ENCODE data around the gene BTBD19.
"Not testable (repeated sequence)": the region's sequence is repeated elsewhere in the genome, so short reads cannot be mapped to it uniquely, and the experiment has no call there.

BTBD19 gene

DNA sequence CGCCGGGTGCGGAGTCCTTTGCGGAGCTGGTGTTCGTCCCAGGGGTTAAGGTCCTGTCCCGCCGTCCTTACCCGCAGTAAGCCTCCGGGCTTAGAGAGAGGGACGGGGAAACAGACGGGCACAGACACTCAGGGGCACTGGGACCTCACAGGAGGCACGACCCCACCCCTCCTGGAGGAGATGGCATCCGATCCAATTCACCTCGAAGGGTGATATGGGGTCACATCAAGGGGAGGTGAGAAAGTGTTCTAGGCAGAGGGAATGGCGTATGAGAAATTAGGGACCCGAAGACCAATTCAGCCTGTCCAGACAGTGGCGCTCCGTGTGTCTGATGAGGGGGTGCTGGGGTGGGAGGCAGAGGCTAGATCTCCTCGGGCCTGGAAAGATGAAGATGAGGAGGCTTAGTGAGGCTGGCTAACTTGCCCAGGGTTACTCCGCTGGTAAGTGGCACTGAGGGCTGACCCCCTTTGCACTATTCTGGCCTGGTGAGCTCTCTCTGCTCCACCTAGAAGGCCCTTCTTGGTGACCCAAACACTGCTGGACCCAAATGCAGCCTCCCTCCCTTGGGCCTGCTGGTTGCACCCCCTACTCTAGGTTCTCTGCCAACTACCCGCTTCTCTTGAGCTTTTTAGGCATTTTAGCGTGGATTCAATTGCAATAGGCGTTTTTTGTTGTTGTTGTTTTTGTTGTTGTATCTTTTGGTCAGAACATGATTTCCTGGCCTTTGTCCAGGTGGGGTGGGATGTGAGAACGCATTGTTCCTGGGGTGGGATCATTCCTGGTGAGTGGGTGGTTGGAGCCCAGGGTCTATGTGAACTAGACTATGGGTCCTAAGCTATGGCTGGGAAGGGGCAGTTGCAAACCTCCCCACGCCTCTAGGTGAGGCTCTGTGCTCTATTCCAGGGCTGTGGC, 12.3 kb downstream of the BTBD19 start:
- DNase-seq (ENCODE audit: low read depth): no peak
- TF ChIP-seq, protein P1, sequence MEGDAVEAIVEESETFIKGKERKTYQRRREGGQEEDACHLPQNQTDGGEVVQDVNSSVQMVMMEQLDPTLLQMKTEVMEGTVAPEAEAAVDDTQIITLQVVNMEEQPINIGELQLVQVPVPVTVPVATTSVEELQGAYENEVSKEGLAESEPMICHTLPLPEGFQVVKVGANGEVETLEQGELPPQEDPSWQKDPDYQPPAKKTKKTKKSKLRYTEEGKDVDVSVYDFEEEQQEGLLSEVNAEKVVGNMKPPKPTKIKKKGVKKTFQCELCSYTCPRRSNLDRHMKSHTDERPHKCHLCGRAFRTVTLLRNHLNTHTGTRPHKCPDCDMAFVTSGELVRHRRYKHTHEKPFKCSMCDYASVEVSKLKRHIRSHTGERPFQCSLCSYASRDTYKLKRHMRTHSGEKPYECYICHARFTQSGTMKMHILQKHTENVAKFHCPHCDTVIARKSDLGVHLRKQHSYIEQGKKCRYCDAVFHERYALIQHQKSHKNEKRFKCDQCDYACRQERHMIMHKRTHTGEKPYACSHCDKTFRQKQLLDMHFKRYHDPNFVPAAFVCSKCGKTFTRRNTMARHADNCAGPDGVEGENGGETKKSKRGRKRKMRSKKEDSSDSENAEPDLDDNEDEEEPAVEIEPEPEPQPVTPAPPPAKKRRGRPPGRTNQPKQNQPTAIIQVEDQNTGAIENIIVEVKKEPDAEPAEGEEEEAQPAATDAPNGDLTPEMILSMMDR (conservative IDR thresholded peaks at IDR 0.05; ENCODE audit: control insufficient read depth, insufficient read depth, low read depth, low read length): no peak
- peak overlapping the region; percentile 42 for H3K4me3 ChIP-seq (ENCODE audit: control insufficient read depth, low read depth, low read length)

DNA sequence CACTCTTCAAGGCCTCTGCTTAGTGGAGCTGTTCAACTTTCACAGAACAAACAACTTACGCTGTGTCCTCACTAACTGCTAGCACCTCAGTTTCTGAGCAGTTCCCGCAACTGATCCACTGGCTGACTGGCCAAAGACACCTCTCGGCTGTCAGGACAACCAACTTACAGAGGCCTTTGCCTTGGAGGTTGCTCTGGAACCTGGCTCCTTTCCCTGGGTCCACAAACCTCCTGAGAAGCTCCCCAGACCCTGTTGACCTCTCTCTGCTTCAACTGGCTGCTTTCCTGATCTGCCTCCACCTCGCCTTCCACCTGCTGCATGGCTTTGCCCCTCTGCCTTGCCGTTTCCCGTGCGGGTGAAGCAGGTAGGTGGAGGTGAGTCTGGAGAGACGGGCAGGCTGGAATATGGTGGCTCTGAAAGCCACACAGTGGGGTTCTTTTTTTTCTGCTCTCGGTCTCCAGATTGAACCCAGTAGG, 13.0 kb downstream of the BTBD19 start:
- TF ChIP-seq, protein P1 (conservative IDR thresholded peaks at IDR 0.05; ENCODE audit: control insufficient read depth, insufficient read depth, low read depth, low read length): no peak
- DNase-seq (ENCODE audit: low read depth): no peak
- H3K4me3 ChIP-seq (ENCODE audit: control insufficient read depth, low read depth, low read length): no peak overlapping the region

DNA sequence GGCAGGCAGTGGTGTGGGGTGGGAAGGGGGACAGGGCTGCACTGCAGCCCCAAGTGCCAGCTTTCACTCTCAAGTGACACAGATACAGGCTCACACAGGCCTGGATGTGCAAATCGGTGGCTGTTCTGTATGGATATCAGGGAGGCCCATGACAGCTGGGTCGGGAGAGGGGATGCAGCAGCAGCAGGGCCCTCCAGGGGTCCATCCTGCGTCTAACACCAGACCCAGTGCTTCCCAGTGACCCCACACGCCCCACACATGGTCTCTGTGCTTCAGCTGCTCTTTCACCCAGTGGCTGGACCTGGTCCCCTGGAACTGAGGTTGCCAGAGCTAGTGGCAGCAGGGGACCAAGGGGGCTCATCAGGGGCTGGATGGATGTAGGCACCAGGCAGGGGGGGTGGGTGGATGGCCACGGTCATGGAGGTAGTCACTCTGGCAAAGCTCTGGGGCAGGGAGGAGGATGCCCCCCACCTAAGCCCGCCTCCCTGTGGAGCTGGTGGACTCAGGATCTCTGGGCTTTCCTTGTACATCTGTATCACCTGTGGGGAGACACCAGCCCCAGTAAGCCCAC, 13.9 kb downstream of the BTBD19 start:
- no peak overlapping the region for H3K4me3 ChIP-seq (ENCODE audit: control insufficient read depth, low read depth, low read length)
- no peak for DNase-seq (ENCODE audit: low read depth)
- TF ChIP-seq, protein P1 (conservative IDR thresholded peaks at IDR 0.05; ENCODE audit: control insufficient read depth, insufficient read depth, low read depth, low read length): no peak

DNA sequence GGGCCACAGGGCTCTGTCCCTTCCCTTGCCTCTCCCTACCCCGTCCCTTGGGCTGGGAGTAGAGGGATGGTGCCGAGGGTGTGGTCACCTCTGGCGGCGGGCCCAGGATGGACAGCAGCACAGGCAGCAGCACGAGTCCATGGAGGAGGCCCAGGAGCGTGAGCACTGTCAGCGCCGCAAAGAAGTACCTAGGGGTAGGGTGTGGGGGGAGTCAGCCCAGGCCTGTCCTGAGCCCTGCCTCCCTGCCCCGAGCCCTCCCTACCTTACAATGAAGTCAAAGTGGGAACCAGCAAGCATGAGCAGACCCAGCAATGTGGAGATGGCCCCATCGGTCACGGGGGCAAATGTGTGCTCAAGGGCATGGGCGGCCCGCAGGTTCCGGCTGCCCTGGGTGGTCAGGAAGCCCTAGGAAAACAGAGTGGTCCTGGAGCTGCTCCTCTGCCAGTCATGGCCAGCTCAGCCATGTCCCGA, 14.7 kb downstream of the BTBD19 start:
- TF ChIP-seq, protein P1 (conservative IDR thresholded peaks at IDR 0.05; ENCODE audit: control insufficient read depth, insufficient read depth, low read depth, low read length): no peak
- DNase-seq (ENCODE audit: low read depth): no peak
- no peak overlapping the region for H3K4me3 ChIP-seq (ENCODE audit: control insufficient read depth, low read depth, low read length)

DNA sequence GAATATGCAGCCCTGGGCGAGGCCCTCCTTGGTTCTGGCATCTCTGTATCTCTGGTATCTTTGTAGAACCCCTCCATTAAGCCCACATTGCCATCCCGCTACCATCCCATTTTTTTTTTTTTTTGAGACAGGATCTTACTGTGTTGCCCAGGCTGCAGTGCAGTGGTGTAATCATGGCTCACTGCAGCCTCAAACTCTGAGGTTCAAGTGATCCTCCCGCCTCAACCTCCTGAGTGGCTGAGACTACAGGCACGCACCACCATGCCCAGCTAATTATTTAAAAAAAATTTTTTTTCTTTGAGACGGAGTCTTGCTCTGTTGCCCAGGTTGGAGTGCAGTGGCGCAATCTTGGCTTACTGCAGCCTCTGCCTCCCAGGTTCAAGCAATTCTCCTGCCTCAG, 16.1 kb downstream of the BTBD19 start:
- not testable (repeated sequence) for H3K4me3 ChIP-seq (ENCODE audit: control insufficient read depth, low read depth, low read length); DNase-seq (ENCODE audit: low read depth)

DNA sequence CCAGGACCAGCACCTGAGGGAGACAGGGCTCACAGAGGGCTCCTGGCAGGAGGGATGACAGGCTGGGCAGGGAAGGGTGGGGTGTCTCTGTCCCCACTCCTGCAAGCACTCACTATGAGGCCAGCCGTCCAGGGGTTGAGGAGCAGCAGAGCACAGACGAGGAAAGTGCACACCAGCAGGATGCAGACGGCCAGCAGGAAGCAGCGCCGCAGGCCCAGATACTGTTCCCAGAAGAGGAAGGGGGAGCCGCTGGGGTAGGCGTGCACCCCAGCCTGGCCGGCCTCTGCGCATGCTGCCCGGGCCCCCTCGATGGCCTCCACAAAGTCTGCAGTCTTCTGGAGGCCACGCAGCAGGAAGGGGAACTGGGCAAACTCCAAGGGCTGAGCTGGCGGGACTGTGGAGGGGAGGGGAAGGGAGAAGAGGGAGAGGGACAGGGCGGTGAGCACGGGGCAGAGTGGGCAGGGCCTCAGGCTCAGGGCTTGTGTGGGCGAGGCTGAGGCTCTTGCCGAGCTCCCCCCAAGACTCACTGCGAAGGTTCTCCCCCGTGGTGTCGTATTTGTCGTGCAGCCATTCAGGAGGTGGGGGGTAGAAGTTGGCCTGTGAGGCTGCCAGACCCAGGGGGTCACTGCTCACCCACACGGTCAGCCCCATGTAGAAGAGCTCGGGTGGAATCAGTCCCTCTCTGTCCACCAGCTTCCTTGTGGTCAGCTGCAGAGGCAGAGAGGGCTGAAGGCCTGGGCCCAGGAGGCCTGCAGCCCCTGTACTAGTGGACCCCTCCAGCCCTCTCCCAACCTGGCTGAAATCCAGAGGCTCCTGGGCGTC, 18.3 kb downstream of the BTBD19 start:
- TF ChIP-seq, protein P1 (conservative IDR thresholded peaks at IDR 0.05; ENCODE audit: control insufficient read depth, insufficient read depth, low read depth, low read length): no peak
- no peak overlapping the region for H3K4me3 ChIP-seq (ENCODE audit: control insufficient read depth, low read depth, low read length)
- peak; percentile 62 for DNase-seq (ENCODE audit: low read depth)
